Adrenal gland (tissue), 12 donors: ENCODE measurements around the gene GPRC5B. TPM values are rescaled to one million over a fixed set of nuclear protein-coding genes. Genes with fewer than 3 reads are reported as not detected.

Experiments
- DNase-seq, 7 donors: peaks; one replicate each; pipeline ENCODE4 v3.0.0-alpha.2; 2019 to 2020
- H3K27ac ChIP-seq, 5 donors: fragments of 200-600 bp; sonication (generic) in 4 of 5; 1 replicate in 3 of 5; 2 replicates in 2 of 5; pipeline versions ENCODE4 v1.5.1 to v1.8.0; 2016 to 2020; ENCODE audit warnings: mild to moderate bottlenecking in 1 of 5
- H3K27me3 ChIP-seq: fragments of 200-600 bp; 2 replicates; pipeline ENCODE4 v1.8.0; 2021
- H3K36me3 ChIP-seq, 2 donors: fragments of 200-600 bp; replicated peaks in 1 of 2; 1 replicate in 1 of 2; 2 replicates in 1 of 2; pipeline versions ENCODE4 v1.5.1 to v1.8.0; 2018 to 2022
- H3K4me1 ChIP-seq, 2 donors: fragments of 200-600 bp; replicated peaks in 1 of 2; 1 replicate in 1 of 2; 2 replicates in 1 of 2; pipeline versions ENCODE4 v1.5.1 to v1.8.0; 2018 to 2021
- H3K4me3 ChIP-seq, 4 donors: fragments of 200-600 bp; sonication (generic) in 3 of 4; one replicate each; pipeline ENCODE4 v1.5.1; 2016 to 2018
- H3K9me3 ChIP-seq, 3 donors: fragments of 200-600 bp; sonication (generic) in 1 of 3; replicated peaks in 1 of 3; 1 replicate in 2 of 3; 2 replicates in 1 of 3; pipeline versions ENCODE4 v1.5.1 to v1.8.0; 2016 to 2021
- CTCF ChIP-seq, 6 experiments: fragments of 450-650 bp in 4 of 6; fragments of 200-600 bp in 2 of 6; sonication (generic) in 1 of 6; IDR thresholded peaks; 1 replicate in 5 of 6; 2 replicates in 1 of 6; pipeline versions ENCODE4 v1.5.1 to v1.8.0; 2016 to 2021; ENCODE audit warnings: antibody characterized with exemption in 6 of 6, mild to moderate bottlenecking in 2 of 6, moderate library complexity in 1 of 6
- POLR2A ChIP-seq, 2 donors: fragments of 450-650 bp; IDR thresholded peaks; one replicate each; pipeline ENCODE4 v1.6.1; 2017; ENCODE audit warnings: antibody characterized with exemption in 2 of 2, mild to moderate bottlenecking in 2 of 2, moderate library complexity in 1 of 2
- WGBS, 4 donors: extraction: QIAGEN DNeasy Blood & Tissue Kit in 2 of 4; methylation state at CpG; one replicate each; pipeline versions ENCODE4 v1.1.5 to v1.1.7; 2013 to 2017; 5-methylcytosine and 5-hydroxymethylcytosine counted together
- intact Hi-C, 2 donors: fragments of 100-400 bp; cut with DNase I; formaldehyde crosslinking; loops; one replicate each; pipeline versions ENCODE4 v1.14.1 to v1.15.0; 2022 to 2023
- polyA plus RNA-seq, 3 donors: library from polyadenylated mRNA; stranded (reverse); fragments of 200-250 nt in 2 of 3; fragments of 350-450 nt in 1 of 3; fragmentation: Illumina TruSeq in 1 of 3; extraction: RNeasy Lipid Tissue Mini Kit (QIAGEN cat#74804) in 1 of 3; gene quantifications; one replicate each; pipeline ENCODE4 v1.2.3, GENCODE V29; 2013 to 2014
- total RNA-seq, 9 donors: library from RNA; depleted of rRNA in 4 of 9; stranded (reverse); fragments of >200 nt in 4 of 9; fragments of 120-200 nt in 1 of 9; fragmentation: NEBNext Ultra II Directional in 1 of 9; extraction: Animal tissue kit (Norgen Biotek cat#: 25700) in 1 of 9; gene quantifications; one replicate each; pipeline versions ENCODE4 v1.1.0 to v1.2.4, GENCODE V29; 2013 to 2023
- donor health status: healthy with polysubstance abuse.
- donor health status: Bipolar disorder and iron deficiency.
- donor health status: DM: yes; HTN: yes; CAD: no.
- donor health status: DM: no; HTN: no; CAD: no.
- donor health status: DM: no; HTN: no; CAD: no.
- donor health status: DM: yes; HTN: yes; CAD: no.

Gene GPRC5B
- total and polyA plus RNA-seq, 12 donors = 7.9 to 26.4 (median 22.0) TPM

DNA sequence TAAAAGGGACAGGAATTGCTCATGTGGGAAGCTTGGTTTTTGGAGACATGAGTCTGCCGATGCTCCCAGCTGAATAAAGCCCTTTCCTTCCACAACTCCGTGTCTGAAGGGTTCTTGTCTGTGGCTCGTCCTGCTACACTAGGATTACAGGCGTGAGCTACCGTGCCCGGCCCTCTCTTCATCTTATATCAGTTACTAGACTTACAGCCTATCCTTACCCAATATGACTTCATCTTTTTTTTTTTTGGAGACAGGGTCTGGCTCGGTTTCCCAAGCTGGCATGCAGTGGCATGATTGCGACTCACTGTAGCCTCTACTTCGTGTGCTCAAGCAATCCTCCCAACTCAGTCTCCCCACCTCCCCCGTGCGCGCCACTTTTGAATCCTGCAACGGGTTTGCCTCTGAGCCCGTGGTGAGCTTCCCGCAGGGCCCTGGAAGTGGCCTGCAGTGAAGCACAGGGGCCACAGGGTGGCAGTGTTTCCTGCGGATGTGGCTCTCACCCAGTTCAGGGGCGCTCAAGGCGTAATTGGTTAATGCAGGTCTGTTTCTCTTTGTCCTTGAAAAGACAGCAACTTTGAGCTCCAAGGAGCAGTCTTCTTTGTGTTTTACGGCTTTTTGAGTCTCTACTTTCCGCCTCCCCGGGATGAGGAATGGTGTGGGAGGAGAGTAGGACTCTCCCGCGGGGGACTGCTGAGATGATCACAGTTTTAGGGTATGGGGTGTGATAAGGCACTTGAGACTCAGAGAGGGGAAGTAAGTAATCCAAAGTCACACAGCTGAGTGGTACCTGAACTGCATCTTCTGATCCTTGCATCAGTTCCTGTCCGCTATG is 22.7 kb upstream of the GPRC5B start:
- Histone ChIP-seq H3K36me3 (no peaks in the 10 kb centered on the region), H3K4me1 (no peaks in the 10 kb centered on the region), H3K27ac (no peak overlapping the region), H3K9me3 (no peaks in the 10 kb centered on the region), H3K4me3 (no peak overlapping the region), H3K27me3 (peaks cover 4% of the 10 kb centered on the region)
- DNase-seq = peak; percentile 30 to 81 (median 61)
- TF ChIP-seq POLR2A (IDR thresholded peaks at IDR 0.05) = no peak
- TF ChIP-seq CTCF (IDR thresholded peaks at IDR 0.05) = peak; percentile 83 to 96 (median 93)
- 18 to 26% (median 22%) methylated on average over 19 to 24 of the region's 24 CpGs for WGBS, 4 donors
- intact Hi-C loops = loop anchor here (5.0 to 10.0 kb wide), 3 partner anchors 395 to 475 kb away; no protein-coding TSS in a partner anchor

DNA sequence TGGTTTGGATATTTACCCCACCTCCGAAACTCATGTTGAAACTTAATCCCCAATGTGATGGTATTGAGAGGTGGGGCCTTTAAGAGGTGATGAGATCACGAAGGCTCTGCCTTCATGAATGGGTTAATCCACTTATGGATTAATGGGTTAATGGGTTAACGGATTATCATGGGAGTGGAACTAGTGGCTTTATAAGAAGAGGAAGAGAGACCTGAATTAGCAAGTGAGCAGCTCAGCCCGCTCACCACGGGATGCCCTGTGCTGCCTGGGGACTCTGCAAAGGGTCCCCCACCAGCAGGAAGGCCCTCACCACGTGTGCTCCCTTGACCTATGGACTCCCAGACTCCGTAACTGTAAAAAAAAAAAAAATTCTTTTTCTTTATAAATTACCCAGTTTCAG is 16.5 kb upstream of the GPRC5B start:
- intact Hi-C loops = loop anchor here in 1 of 2 donors (10.0 kb wide), 1 partner anchor 404 kb away; no protein-coding TSS in a partner anchor
- Histone ChIP-seq H3K27me3 (no peaks in the 10 kb centered on the region), H3K4me1 (no peaks in the 10 kb centered on the region), H3K36me3 (no peaks in the 10 kb centered on the region), H3K27ac (no peak overlapping the region), H3K9me3 (no peaks in the 10 kb centered on the region), H3K4me3 (no peak overlapping the region)
- DNase-seq = no peak
- 65 to 77% (median 71%) methylated on average over 7 of the region's 7 CpGs for WGBS, 4 donors
- no peak for TF ChIP-seq CTCF (IDR thresholded peaks at IDR 0.05)
- TF ChIP-seq POLR2A (IDR thresholded peaks at IDR 0.05) = no peak

DNA sequence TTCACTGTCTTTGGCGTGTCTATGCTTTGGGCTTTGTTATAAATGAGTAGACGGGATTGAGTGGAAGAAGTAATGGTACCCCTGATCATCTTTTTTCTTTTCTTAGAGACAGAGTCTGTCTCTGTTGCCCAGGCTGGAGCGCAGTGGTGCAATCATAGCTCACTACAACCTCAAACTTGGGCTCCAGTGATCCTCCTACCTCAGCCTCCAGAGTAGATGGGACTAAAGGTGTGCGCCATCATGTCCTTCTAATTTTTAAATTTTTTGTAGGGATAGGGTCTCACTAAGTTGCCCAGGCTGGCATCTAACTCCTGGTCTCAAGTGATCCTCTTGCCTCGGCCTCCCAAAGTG is 14.9 kb upstream of the GPRC5B start:
- H3K36me3 ChIP-seq = no peaks in the 10 kb centered on the region
- no peak for DNase-seq
- no peak overlapping the region for H3K27ac ChIP-seq
- WGBS, 4 donors = 50 to 57% (median 55%) methylated on average over 5 of the region's 5 CpGs
- no peak for TF ChIP-seq POLR2A (IDR thresholded peaks at IDR 0.05)
- peak in 2 of 6 experiments; percentile 1 to 25 for TF ChIP-seq CTCF (IDR thresholded peaks at IDR 0.05)
- H3K27me3 ChIP-seq = no peaks in the 10 kb centered on the region
- no peaks in the 10 kb centered on the region for H3K4me1 ChIP-seq
- no peaks in the 10 kb centered on the region for H3K9me3 ChIP-seq
- no peak overlapping the region for H3K4me3 ChIP-seq
- intact Hi-C loops = no loop called here

DNA sequence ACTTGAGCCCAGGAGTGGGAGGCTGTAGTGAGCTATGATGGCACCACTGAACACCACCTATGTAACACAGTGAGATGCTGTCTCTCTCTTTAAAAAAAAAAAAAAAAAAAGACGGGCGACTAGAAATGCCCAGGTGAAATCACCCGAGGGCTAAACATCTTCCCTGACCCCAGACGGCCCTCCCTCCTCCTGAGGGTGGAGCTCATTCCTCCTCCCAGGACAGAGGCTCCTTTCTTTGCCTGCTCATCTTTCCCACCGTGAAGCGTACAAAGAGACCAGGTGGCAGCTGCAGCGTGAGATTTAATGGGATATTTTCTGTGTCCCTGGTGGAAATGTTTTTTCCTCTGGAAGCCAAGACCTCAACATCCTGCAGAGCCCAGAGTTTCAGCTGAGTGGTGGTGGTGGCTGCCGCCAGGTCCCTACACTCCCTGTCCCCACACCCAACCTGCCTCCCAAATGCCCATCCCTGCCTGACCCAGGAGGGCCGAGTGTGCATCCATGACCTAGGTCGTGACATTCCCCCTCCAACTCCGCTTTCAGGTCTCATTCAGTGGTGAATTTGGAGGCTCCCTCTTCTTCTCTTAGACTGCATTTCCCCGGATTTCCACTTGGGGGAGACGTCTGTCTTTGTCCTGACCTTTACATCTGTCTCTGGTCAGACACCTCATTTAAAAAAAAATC is 14.4 kb upstream of the GPRC5B start:
- peak; percentile 24 to 76 (median 47) for DNase-seq
- intact Hi-C loops = no loop called here
- TF ChIP-seq CTCF (IDR thresholded peaks at IDR 0.05) = peak; percentile 60 to 70 (median 62)
- no peak for TF ChIP-seq POLR2A (IDR thresholded peaks at IDR 0.05)
- Histone ChIP-seq H3K9me3 (no peaks in the 10 kb centered on the region), H3K27me3 (no peaks in the 10 kb centered on the region), H3K27ac (no peak overlapping the region), H3K4me1 (no peaks in the 10 kb centered on the region), H3K36me3 (no peaks in the 10 kb centered on the region), H3K4me3 (no peak overlapping the region)
- 11 to 16% (median 13%) methylated on average over 10 to 13 of the region's 13 CpGs for WGBS, 4 donors
